Upper lobe of left lung (tissue), 6 donors: ENCODE measurements around the gene GOLPH3. TPM values are rescaled to one million over a fixed set of nuclear protein-coding genes. Genes with fewer than 3 reads are reported as not detected.

ENCODE experiments used
- ATAC-seq, 2 donors: fragments of 200-7000 bp; cut with Tn5 transposase; one replicate each; pipeline ENCODE4 v1.9.1; 2022; ENCODE audit warnings: mild to moderate bottlenecking in 2 of 2, moderate library complexity in 2 of 2; ENCODE audit not compliant: low FRiP score in 2 of 2
- DNase-seq, 2 donors: peaks; one replicate each; pipeline ENCODE4 v3.0.0-alpha.2; 2019 to 2020
- H3K27ac ChIP-seq, 4 donors: fragments of 200-600 bp; sonication (generic); one replicate each; pipeline ENCODE4 v1.5.1; 2016 to 2019
- H3K27me3 ChIP-seq, 4 donors: fragments of 200-600 bp; sonication (generic); one replicate each; pipeline ENCODE4 v1.5.1; 2017 to 2019
- H3K36me3 ChIP-seq, 4 donors: fragments of 200-600 bp; sonication (generic); one replicate each; pipeline ENCODE4 v1.5.1; 2016 to 2019
- H3K4me1 ChIP-seq, 4 donors: fragments of 200-600 bp; sonication (generic); one replicate each; pipeline ENCODE4 v1.5.1; 2018 to 2019
- H3K4me3 ChIP-seq, 4 donors: fragments of 200-600 bp; sonication (generic); one replicate each; pipeline ENCODE4 v1.5.1; 2017 to 2019; ENCODE audit warnings: mild to moderate bottlenecking in 2 of 4, moderate library complexity in 1 of 4
- H3K9me3 ChIP-seq, 4 donors: fragments of 200-600 bp; sonication (generic); one replicate each; pipeline ENCODE4 v1.5.1; 2018 to 2019
- CTCF ChIP-seq, 6 experiments: fragments of 450-650 bp in 4 of 6; fragments of 200-600 bp in 2 of 6; sonication (generic) in 2 of 6; IDR thresholded peaks; one replicate each; pipeline ENCODE4 v1.5.1; 2016 to 2019; ENCODE audit warnings: antibody characterized with exemption in 6 of 6
- EP300 ChIP-seq, 4 donors: sonication (generic); formaldehyde crosslinking; IDR thresholded peaks; one replicate each; pipeline ENCODE4 v1.5.1; 2017; ENCODE audit warnings: antibody characterized with exemption in 4 of 4, control low read depth in 2 of 4
- POLR2A ChIP-seq, 4 donors: fragments of 450-650 bp; IDR thresholded peaks; one replicate each; pipeline ENCODE4 v1.5.1; 2016 to 2017; ENCODE audit warnings: antibody characterized with exemption in 4 of 4, mild to moderate bottlenecking in 2 of 4
- POLR2AphosphoS5 ChIP-seq, 2 donors: sonication (generic); formaldehyde crosslinking; IDR thresholded peaks; one replicate each; pipeline ENCODE4 v1.5.1; 2017; ENCODE audit warnings: antibody characterized with exemption in 2 of 2
- WGBS, 2 donors: methylation state at CpG; one replicate each; pipeline ENCODE4 v1.1.5; 2017 to 2018; 5-methylcytosine and 5-hydroxymethylcytosine counted together
- total RNA-seq, 6 donors: library from RNA; depleted of rRNA in 4 of 6; stranded (reverse); fragments of >200 nt in 4 of 6; gene quantifications; one replicate each; pipeline versions ENCODE4 v1.1.0 to v1.2.1, GENCODE V29; 2016 to 2021
- donor health status: DM: no; HTN: no; CAD: no; lungs with moderate emphysema.
- donor health status: DM: no; HTN: yes; CAD: no; lungs with severe emphysema.

The GOLPH3 gene
- total RNA-seq, 6 donors from 2014 or later: 90.1 to 127 (median 123) TPM

GRCh38 chr5:32100691-32101302, 73.3 kb downstream of the GOLPH3 start:
- Histone ChIP-seq H3K36me3 (peaks cover 15 to 81% (median 33%) of the 10 kb centered on the region in 4 donors), H3K4me1 (peaks cover 0 to 13% (median 4%) of the 10 kb centered on the region in 4 donors), H3K9me3 (no peaks in the 10 kb centered on the region), H3K27ac (peak overlapping the region in 2 of 4 donors; percentile 35 to 41), H3K27me3 (no peaks in the 10 kb centered on the region), H3K4me3 (no peak overlapping the region)
- 91 to 94% methylated on average over 8 of the region's 8 CpGs for WGBS, 2 donors
- TF ChIP-seq POLR2AphosphoS5 (IDR thresholded peaks at IDR 0.05) (no peak), CTCF (IDR thresholded peaks at IDR 0.05) (no peak), POLR2A (IDR thresholded peaks at IDR 0.05) (no peak), EP300 (IDR thresholded peaks at IDR 0.05) (no peak)
- DNase-seq: no peak
- no peak for ATAC-seq

- Histone ChIP-seq H3K27ac (peak overlapping the region; percentile 13 to 74 (median 38)), H3K27me3 (no peaks in the 10 kb centered on the region), H3K9me3 (no peaks in the 10 kb centered on the region), H3K4me1 (peaks cover 0 to 13% (median 4%) of the 10 kb centered on the region in 4 donors), H3K4me3 (no peak overlapping the region), H3K36me3 (peaks cover 11 to 76% (median 30%) of the 10 kb centered on the region in 4 donors)
- DNase-seq (no peak), ATAC-seq (no peak)
- TF ChIP-seq POLR2A (IDR thresholded peaks at IDR 0.05) (no peak), CTCF (IDR thresholded peaks at IDR 0.05) (no peak), EP300 (IDR thresholded peaks at IDR 0.05) (no peak), POLR2AphosphoS5 (IDR thresholded peaks at IDR 0.05) (no peak)
- 20 to 77% methylated on average over 4 to 6 of the region's 6 CpGs for WGBS, 2 donors
Observed at GRCh38 chr5:32100230-32100629, 73.9 kb downstream of the GOLPH3 start.

GRCh38 chr5:32099486-32100035, 74.6 kb downstream of the GOLPH3 start:
- TF ChIP-seq EP300 (IDR thresholded peaks at IDR 0.05): no peak
- TF ChIP-seq POLR2AphosphoS5 (IDR thresholded peaks at IDR 0.05): no peak
- ATAC-seq (no peak), DNase-seq (no peak)
- Histone ChIP-seq H3K27ac (peak overlapping the region; percentile 13 to 74 (median 50)), H3K27me3 (no peaks in the 10 kb centered on the region), H3K4me3 (no peak overlapping the region), H3K9me3 (no peaks in the 10 kb centered on the region), H3K36me3 (peaks cover 9 to 72% (median 29%) of the 10 kb centered on the region in 4 donors), H3K4me1 (peaks cover 0 to 19% (median 4%) of the 10 kb centered on the region in 4 donors)
- 60 to 85% methylated on average over 9 of the region's 9 CpGs for WGBS, 2 donors

- ATAC-seq (no peak), DNase-seq (no peak)
- 65 to 72% methylated on average over 11 of the region's 11 CpGs for WGBS, 2 donors
- H3K4me3 ChIP-seq: no peak overlapping the region
- no peak for TF ChIP-seq POLR2A (IDR thresholded peaks at IDR 0.05)
- TF ChIP-seq EP300 (IDR thresholded peaks at IDR 0.05): no peak
- TF ChIP-seq POLR2AphosphoS5 (IDR thresholded peaks at IDR 0.05): peak in 1 of 2 donors; percentile 7
- TF ChIP-seq CTCF (IDR thresholded peaks at IDR 0.05): no peak
- H3K36me3 ChIP-seq: peaks cover 9 to 68% (median 26%) of the 10 kb centered on the region in 4 donors
- peaks cover 0 to 21% (median 4%) of the 10 kb centered on the region in 4 donors for H3K4me1 ChIP-seq
- H3K27ac ChIP-seq: peak overlapping the region in 3 of 4 donors; percentile 13 to 74 (median 59)
- no peaks in the 10 kb centered on the region for H3K9me3 ChIP-seq
- H3K27me3 ChIP-seq: no peaks in the 10 kb centered on the region
Observed at GRCh38 chr5:32098890-32099310, 75.2 kb downstream of the GOLPH3 start.

- 52 to 67% methylated on average over 9 of the region's 9 CpGs for WGBS, 2 donors
- no peak for ATAC-seq
Observed at GRCh38 chr5:32098291-32098690, 75.8 kb downstream of the GOLPH3 start.

More at GRCh38 chr5:32098291-32098690, 75.8 kb downstream of the GOLPH3 start:
- DNase-seq: no peak
- Histone ChIP-seq H3K27me3 (no peaks in the 10 kb centered on the region), H3K4me3 (no peak overlapping the region), H3K36me3 (peaks cover 9 to 62% (median 20%) of the 10 kb centered on the region in 4 donors), H3K9me3 (no peaks in the 10 kb centered on the region), H3K27ac (peak overlapping the region in 3 of 4 donors; percentile 13 to 74 (median 59)), H3K4me1 (peaks cover 0 to 22% (median 4%) of the 10 kb centered on the region in 4 donors)
- TF ChIP-seq POLR2A (IDR thresholded peaks at IDR 0.05): no peak
- no peak for TF ChIP-seq CTCF (IDR thresholded peaks at IDR 0.05)
- TF ChIP-seq POLR2AphosphoS5 (IDR thresholded peaks at IDR 0.05): no peak
- TF ChIP-seq EP300 (IDR thresholded peaks at IDR 0.05): no peak
